NOMO-1 (cell line): ENCODE results near the gene STING1.
"Not testable (repeated sequence)": the region's sequence is repeated elsewhere in the genome, so short reads cannot be mapped to it uniquely, and the experiment has no call there.

ENCODE experiments used
- DNase-seq, 2 experiments: peaks; one replicate each; lab custom pipeline; 2025; ENCODE audit not compliant: unreplicated experiment in 2 of 2; lab: John Stamatoyannopoulos, UW

Gene STING1

GRCh38 chr5:139503036-139503817 is 20.7 kb upstream of the STING1 start:
- DNase-seq, result not testable (repeated sequence)

- peak; percentile 21 to 58 for DNase-seq
These were observed 18.8 kb upstream of the STING1 start for GRCh38 chr5:139501381-139501780.

- peak in 1 of 2 experiments; percentile 62 for DNase-seq
These were observed 13.3 kb upstream of the STING1 start for GRCh38 chr5:139495638-139496435.

GRCh38 chr5:139494832-139495231 is 12.3 kb upstream of the STING1 start:
- DNase-seq, result no peak

GRCh38 chr5:139494256-139494655 is 11.7 kb upstream of the STING1 start:
- no peak for DNase-seq

GRCh38 chr5:139492700-139493192 is 10.2 kb upstream of the STING1 start:
- DNase-seq, result no peak

- no peak for DNase-seq
These were observed 5.7 kb upstream of the STING1 start for GRCh38 chr5:139488260-139488659.

GRCh38 chr5:139486201-139486600 is 3.6 kb upstream of the STING1 start:
- no peak for DNase-seq

GRCh38 chr5:139482890-139483208 is 291 bp upstream of the STING1 start:
- not testable (repeated sequence) for DNase-seq

DNA sequence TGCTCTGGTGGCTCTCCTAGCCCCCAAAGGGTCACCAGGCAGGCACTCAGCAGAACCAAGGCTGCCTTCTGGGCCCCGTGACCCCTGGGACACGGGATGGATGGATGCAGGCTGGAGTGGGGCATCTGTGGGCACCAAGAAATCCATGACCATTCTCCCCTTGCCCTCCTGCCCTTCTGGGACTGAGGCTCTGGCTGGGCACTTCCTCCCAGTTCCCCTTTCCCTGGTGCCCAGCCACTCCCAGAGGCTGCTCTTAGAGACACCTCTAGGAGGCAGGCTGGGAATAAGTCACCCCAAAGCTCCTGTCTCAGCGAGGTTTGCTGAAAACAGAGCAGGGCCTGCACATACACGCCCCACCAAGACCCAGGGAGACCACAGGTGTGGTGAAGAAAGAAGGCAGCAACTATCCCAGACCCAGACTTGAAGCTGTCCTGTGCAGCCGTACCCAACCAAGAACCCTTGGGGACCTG is 943 bp downstream of the STING1 start:
- peak in 1 of 2 experiments; percentile 40 for DNase-seq

- DNase-seq, result peak; percentile 20 to 28
These were observed 1.4 kb downstream of the STING1 start for GRCh38 chr5:139481122-139481533.

- not testable (repeated sequence) for DNase-seq
These were observed 2.8 kb downstream of the STING1 start for GRCh38 chr5:139479729-139480128.

DNA sequence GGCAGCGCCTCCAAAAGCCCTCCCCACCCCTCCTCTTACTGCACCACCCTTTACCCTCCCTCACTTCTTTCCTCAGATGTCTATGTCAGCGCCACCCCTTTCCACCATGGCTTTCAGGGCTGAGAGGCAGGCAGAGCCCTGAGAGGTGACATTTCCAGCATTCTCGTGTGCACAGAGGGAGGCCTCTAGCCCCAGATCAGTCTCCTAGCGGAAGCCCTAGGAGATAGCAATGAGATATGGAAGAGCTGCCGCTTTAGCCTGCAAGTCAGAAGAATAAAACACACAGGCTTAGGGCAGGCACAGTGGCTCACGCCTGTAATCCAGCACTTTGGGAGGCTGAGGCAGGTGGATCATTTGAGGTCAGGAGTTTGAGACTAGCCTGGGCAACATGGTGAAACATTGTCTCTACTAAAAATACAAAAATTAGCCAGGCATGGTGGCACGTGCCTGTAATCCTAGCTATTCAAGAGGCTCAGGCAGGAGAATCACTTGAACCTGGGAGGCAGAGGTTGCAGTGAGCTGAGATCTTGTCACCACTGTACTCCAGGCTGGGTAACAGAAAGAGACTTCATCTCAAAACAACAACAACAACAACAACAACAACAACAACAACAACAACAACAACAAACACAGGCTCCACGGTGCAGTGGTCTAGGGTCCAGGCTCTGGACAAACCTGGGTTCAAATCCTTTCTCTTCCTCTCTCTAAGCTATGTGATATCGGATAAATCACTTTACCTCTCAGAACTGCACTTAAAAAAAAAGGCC is 3.7 kb downstream of the STING1 start:
- DNase-seq, result not testable (repeated sequence)

DNA sequence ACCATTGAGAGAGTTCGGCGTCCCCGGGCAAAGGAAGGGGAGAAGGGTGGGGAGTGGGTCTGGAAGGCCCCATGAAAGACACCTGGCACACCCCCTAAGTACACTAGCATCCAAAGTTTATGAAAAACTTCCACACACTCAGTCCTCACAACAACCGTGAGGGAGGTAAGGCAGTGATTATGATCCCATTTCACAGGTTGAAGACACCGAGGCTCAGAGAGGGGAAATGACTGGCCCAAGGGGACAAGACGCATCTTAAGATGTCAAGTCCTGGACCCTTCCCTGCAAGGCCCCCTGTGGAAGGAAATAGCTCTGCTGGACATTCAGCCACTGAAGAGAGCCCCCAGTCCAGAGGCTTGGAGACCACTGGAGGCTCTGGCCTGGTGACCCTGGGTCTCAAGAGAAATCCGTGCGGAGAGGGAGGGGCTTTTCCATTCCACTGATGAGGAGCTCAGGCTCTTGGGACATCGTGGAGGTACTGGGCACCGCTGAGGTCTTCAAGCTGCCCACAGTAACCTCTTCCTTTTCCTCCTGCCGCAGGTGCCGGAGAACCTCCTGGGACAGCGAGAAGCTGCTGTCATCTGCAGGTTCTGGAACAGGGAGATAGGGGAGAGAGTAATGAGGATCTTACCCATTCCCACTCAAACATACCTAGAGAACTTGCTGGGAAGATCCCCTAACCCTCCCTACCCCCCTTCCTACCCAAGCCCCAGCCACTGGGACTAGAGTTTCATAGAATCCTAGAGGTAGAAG is 6.5 kb downstream of the STING1 start:
- DNase-seq, result no peak

DNA sequence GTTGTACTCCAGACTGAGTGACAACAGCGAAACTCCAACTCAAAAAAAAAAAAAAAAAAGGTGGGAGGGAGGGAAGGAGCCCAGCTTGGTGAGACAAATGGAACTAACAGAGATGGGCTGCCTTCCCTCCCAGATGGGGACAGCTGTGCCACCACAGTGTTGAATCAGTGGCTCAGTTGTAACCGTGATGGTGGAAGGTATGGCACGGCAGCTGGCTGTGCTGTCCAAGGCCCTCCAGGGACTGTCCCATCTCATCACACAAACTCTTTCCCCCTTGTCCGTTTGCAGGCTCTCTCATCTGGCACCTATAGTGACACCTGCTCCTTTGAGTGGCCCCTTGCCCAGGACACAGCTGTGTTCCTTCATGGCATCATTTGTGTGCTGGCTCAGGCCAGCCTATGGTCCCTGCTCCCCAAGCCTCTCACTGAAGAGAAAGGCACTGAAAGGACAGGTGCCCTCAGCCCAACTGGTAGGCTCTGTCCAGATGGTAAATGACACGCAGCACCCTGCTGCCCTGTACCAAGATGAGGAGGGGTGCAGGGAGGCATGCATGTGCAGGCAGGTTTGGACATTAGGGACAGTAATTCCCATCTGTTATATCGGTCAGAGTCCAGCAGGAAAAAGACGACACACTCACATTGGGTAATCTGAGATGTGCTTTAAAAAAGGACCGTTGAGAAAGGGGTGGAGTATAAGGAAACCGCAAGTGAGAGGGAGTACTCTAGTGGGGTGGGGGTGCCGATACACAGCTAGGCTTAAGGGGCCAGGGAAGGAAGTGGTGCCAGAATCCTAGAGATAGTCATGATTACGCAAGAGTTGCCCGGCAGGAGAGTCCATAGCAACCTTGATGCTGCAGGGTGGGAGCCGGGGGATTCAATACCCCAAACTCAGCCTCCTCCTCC is 7.4 kb downstream of the STING1 start:
- DNase-seq, result peak; percentile 98 to 99

DNA sequence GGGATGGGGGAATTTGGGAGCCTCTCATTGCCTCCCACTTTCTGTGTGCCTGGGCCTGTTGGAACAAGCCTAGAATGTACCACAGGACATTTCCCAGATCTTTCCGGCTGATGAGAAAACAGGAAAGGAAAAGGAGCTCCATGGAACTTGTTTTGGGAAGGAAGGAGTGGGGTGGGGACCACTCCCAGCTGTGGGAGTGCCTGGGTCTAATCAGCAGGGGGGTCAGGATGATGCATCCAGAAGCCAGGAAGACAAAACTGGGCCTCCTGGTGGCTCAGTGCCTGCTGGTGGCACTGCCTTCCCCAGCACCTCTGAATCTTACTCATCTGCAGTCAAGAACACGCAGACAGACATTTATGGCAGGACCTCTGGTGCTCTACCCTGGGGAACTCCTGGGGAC is 9.0 kb downstream of the STING1 start:
- DNase-seq, result no peak

DNA sequence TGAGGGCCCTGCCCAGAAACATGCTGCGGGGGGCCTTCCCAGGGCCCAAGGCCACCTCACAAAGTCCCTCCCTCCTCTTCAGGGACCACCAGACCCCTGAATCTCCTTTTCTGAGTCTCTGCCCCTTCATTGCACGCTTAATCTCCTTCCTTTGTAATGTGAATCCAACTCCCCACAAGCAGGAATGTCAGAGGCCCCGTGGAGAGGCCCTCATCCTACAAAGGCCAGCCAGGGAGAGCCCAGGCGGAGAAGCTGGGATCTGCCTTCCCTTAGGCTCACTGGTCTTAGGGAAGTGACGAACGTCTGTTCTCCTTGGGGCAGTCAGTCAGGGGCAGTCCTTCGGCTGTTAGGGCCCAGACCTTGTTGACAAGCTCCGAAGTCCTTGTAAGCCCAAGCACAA is 9.5 kb downstream of the STING1 start:
- no peak for DNase-seq

DNA sequence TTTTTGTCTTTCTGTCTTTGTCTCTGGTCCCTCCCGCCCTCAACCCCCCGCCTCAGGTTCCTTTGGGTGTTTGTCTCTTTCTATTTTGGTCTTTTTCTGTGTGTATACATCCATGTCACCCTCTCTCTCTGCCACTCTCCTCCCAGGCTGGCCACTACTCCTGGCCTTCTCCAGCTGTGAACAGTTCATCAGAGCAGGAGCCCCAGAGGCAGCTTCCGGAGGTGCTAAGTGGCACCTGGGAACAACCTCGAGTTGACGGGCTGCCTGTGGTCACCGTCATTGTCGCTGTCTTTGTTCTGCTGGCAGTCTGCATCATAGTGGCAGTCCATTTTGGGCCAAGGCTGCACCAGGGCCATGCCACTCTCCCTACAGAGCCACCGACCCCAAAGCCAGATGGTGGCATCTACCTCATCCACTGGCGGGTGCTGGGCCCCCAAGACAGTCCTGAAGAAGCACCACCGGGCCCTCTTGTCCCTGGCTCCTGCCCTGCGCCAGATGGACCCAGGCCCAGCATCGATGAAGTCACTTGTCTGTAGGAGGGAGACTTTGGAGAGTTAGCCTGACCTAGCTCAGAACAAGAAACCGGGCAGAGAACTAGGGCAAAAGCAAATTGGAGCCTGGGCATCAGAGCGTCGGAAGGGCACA is 10.1 kb downstream of the STING1 start:
- DNase-seq, result no peak

GRCh38 chr5:139470821-139471300 is 11.7 kb downstream of the STING1 start, which contains the start of gene SMIM33:
Gene SMIM33, plus strand, starts transcription at chr5:139471004. Its CDS starts 118 bp downstream, at chr5:139471122.
- DNase-seq, result peak; percentile 56 to 73
